Keratinocyte (primary cell): ENCODE measurements around the gene ADGRD1. TPM values are rescaled to one million over a fixed set of nuclear protein-coding genes. Genes with fewer than 3 reads are reported as not detected.

Experiments used
- DNase-seq: peaks from one replicate; pipeline ENCODE4 v3.0.0-alpha.2; 2011; ENCODE audit warnings: low read depth, missing footprints, low spot score
- FAIRE-seq: peaks from 2 replicates; lab custom pipeline; 2011; peaks lifted over from hg19 to GRCh38; lab: Jason Lieb, UNC
- H2AFZ ChIP-seq: 2 replicates; pipeline ENCODE4 v1.6.0; 2012; ENCODE audit warnings: low read length, control low read depth, inconsistent platforms; ENCODE audit not compliant: control insufficient read depth
- H3K27ac ChIP-seq: 2 replicates; pipeline ENCODE4 v1.5.1; 2011; ENCODE audit warnings: low read length; ENCODE audit not compliant: control insufficient read depth, insufficient read depth
- H3K27me3 ChIP-seq: 3 replicates; pipeline ENCODE4 v1.6.0; 2011; ENCODE audit warnings: low read length; ENCODE audit not compliant: control insufficient read depth, insufficient read depth; ENCODE audit errors: extremely low read depth
- H3K36me3 ChIP-seq, 2 experiments: 2 replicates in 1 of 2; 3 replicates in 1 of 2; pipeline ENCODE4 v1.5.1; 2011; ENCODE audit warnings: low read length in 2 of 2, mild to moderate bottlenecking in 1 of 2; ENCODE audit not compliant: control insufficient read depth in 2 of 2, insufficient read depth in 2 of 2; ENCODE audit errors: extremely low read depth in 1 of 2
- H3K4me1 ChIP-seq: 3 replicates; pipeline ENCODE4 v1.5.1; 2011; ENCODE audit warnings: low read length; ENCODE audit not compliant: control insufficient read depth, insufficient read depth; ENCODE audit errors: extremely low read depth
- H3K4me2 ChIP-seq: 3 replicates; pipeline ENCODE4 v1.6.0; 2011; ENCODE audit warnings: low read depth, low read length; ENCODE audit not compliant: control insufficient read depth, insufficient read depth; ENCODE audit errors: extremely low read depth
- H3K4me3 ChIP-seq, 3 experiments: fragments of 200-600 bp in 1 of 3; sonication (generic) in 1 of 3; 2 replicates in 2 of 3; 3 replicates in 1 of 3; pipeline ENCODE4 v1.5.1; 2011 to 2016; ENCODE audit warnings: low read length in 3 of 3, mild to moderate bottlenecking in 3 of 3, control low read depth in 2 of 3, inconsistent platforms in 1 of 3, low read depth in 1 of 3, mixed read lengths in 1 of 3, mixed run types in 1 of 3, moderate library complexity in 1 of 3; ENCODE audit not compliant: control insufficient read depth in 2 of 3, insufficient read depth in 2 of 3; ENCODE audit errors: extremely low read depth in 1 of 3
- H3K79me2 ChIP-seq: 2 replicates; pipeline ENCODE4 v1.6.0; 2012; ENCODE audit warnings: low read length; ENCODE audit not compliant: control insufficient read depth, insufficient read depth
- H3K9ac ChIP-seq: 3 replicates; pipeline ENCODE4 v1.6.0; 2011; ENCODE audit warnings: low read length; ENCODE audit not compliant: control insufficient read depth, insufficient read depth; ENCODE audit errors: extremely low read depth
- H3K9me1 ChIP-seq: 3 replicates; pipeline ENCODE4 v1.6.0; 2011; ENCODE audit warnings: low read length; ENCODE audit not compliant: control insufficient read depth, insufficient read depth; ENCODE audit errors: extremely low read depth
- H3K9me3 ChIP-seq: 2 replicates; pipeline ENCODE4 v1.5.1; 2012; ENCODE audit warnings: low read depth, low read length; ENCODE audit not compliant: control insufficient read depth
- H4K20me1 ChIP-seq: 3 replicates; pipeline ENCODE4 v1.6.0; 2011; ENCODE audit warnings: low read length; ENCODE audit not compliant: control insufficient read depth, insufficient read depth; ENCODE audit errors: extremely low read depth
- EZH2 ChIP-seq: IDR thresholded peaks from one replicate; pipeline ENCODE4 v1.6.1; 2012; ENCODE audit warnings: inconsistent platforms, mild to moderate bottlenecking, low read length, moderate library complexity
- dilution Hi-C: fragments of 300-500 bp; cut with MboI; formaldehyde crosslinking; loops from one replicate; pipeline ENCODE4 v1.7.0; 2020; ENCODE audit warnings: low sequenced_read_pairs; ENCODE audit not compliant: extremely low pct_ligation_motif_present
- polyA plus RNA-seq, 5 experiments: library from polyadenylated mRNA; depleted of rRNA in 3 of 5; stranded (reverse) in 3 of 5; stranded (forward) in 1 of 5; unstranded in 1 of 5; fragments of >200 nt; gene quantifications; 1 replicate in 1 of 5; 2 replicates in 3 of 5; 3 replicates in 1 of 5; pipeline versions ENCODE4 v1.2.1 to v1.2.3, GENCODE V29; 2011 to 2012; ENCODE audit warnings: missing spikeins in 2 of 5, low read depth in 1 of 5, low replicate concordance in 1 of 5
- TF ChIP-seq, protein P1 (sequence below), 3 experiments: IDR thresholded peaks in 1 of 3; conservative IDR thresholded peaks in 1 of 3; optimal IDR thresholded peaks in 1 of 3; 2 replicates in 2 of 3; 3 replicates in 1 of 3; pipeline versions ENCODE3 to v1.5.1; 2011; ENCODE audit warnings: low read length in 3 of 3, mild to moderate bottlenecking in 3 of 3, moderate library complexity in 2 of 3, control low read depth in 1 of 3, inconsistent platforms in 1 of 3; ENCODE audit not compliant: insufficient read depth in 2 of 3; ENCODE audit errors: extremely low read depth in 1 of 3

Gene ADGRD1
- polyA plus RNA-seq, 1 donor (not counting 4 experiments of a cell fraction or from before 2014, with no cell fraction given): not detected

DNA sequence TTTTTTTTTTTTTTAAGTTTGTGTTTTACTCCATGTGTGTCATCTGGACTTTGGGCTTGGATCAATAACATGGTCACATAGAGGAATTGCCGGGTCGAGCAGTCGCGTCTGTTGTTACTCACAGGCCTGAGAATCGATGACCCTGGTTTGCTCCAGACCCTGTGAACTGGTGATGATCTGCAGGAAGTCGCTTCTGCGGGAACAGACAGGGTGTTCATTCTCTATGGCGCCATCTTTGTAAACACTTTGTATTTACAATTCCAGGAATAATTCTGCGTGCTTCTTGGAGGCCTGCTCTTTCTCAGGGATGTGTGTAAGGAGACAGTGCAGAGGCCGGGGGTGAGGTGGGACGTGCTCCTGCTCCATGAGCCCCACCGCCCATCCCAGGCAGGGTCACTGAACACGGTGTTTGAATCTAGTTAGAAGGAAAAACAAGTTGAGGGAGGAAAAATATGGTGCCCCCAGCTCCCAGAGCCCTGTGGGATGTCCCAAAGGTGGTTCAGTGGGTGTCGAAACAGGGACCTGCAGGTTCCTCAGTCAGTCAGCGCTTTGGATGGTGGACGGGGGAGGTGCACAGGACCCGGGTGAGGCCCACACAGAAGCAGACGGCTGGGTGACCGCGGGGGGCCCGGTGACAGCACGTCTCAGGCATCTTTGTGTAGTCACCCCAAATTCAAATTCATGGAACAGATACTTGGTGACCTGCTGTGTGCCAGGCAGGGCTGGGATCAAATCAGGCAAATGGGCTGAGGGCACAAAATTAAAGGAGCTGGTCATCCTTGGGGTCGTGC is 58.8 kb downstream of the ADGRD1 start:
- Histone ChIP-seq H3K27me3 (no peaks in the 10 kb centered on the region), H3K9me3 (peaks cover 9% of the 10 kb centered on the region), H2AFZ (no peak overlapping the region), H3K27ac (no peak overlapping the region), H3K36me3 (no peaks in the 10 kb centered on the region), H3K4me1 (no peaks in the 10 kb centered on the region), H3K9me1 (no peaks in the 10 kb centered on the region), H3K9ac (no peak overlapping the region), H3K4me3 (no peak overlapping the region), H3K4me2 (no peak overlapping the region), H4K20me1 (no peaks in the 10 kb centered on the region), H3K79me2 (no peaks in the 10 kb centered on the region)
- FAIRE-seq: no peak
- TF ChIP-seq, protein P1, sequence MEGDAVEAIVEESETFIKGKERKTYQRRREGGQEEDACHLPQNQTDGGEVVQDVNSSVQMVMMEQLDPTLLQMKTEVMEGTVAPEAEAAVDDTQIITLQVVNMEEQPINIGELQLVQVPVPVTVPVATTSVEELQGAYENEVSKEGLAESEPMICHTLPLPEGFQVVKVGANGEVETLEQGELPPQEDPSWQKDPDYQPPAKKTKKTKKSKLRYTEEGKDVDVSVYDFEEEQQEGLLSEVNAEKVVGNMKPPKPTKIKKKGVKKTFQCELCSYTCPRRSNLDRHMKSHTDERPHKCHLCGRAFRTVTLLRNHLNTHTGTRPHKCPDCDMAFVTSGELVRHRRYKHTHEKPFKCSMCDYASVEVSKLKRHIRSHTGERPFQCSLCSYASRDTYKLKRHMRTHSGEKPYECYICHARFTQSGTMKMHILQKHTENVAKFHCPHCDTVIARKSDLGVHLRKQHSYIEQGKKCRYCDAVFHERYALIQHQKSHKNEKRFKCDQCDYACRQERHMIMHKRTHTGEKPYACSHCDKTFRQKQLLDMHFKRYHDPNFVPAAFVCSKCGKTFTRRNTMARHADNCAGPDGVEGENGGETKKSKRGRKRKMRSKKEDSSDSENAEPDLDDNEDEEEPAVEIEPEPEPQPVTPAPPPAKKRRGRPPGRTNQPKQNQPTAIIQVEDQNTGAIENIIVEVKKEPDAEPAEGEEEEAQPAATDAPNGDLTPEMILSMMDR (optimal IDR thresholded peaks at IDR 0.05 in 1 of 3, IDR thresholded peaks at IDR 0.05 in 1 of 3, conservative IDR thresholded peaks at IDR 0.05 in 1 of 3; ENCODE audit: extremely low read depth in 1 of 3, insufficient read depth in 2 of 3, low read length in 3 of 3): no peak
- TF ChIP-seq EZH2: no peak
- no peak for DNase-seq
- dilution Hi-C loops: no loop called here

DNA sequence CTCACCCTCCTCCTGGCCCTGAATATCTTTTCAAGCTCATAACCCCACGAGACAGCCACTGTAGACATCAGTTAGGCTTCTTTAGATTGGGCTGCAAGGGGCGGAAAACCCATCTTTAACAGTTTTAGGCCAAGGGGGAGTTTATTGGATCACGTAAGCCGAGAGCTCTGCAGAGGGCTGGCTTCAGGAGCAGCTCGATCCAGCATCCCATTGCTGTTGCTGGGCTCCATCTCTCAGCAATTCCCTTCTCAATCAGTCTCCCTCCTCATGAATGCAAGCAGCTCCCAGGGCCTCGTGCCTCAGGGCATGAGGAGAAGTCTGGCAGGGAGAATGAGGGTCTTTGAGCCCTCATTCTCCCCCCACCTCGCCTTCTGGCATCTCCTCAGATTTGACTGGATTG is 59.4 kb downstream of the ADGRD1 start:
- no peak for DNase-seq
- TF ChIP-seq, protein P1 (optimal IDR thresholded peaks at IDR 0.05 in 1 of 3, IDR thresholded peaks at IDR 0.05 in 1 of 3, conservative IDR thresholded peaks at IDR 0.05 in 1 of 3; ENCODE audit: extremely low read depth in 1 of 3, insufficient read depth in 2 of 3, low read length in 3 of 3): no peak
- TF ChIP-seq EZH2: no peak
- H3K27me3 ChIP-seq: no peaks in the 10 kb centered on the region

More for the DNA sequence above, 59.4 kb downstream of the ADGRD1 start:
- H3K4me2 ChIP-seq: no peak overlapping the region
- no peaks in the 10 kb centered on the region for H3K9me1 ChIP-seq
- no peak overlapping the region for H3K4me3 ChIP-seq
- H4K20me1 ChIP-seq: no peaks in the 10 kb centered on the region
- H3K79me2 ChIP-seq: no peaks in the 10 kb centered on the region
- dilution Hi-C loops: no loop called here
- H3K9me3 ChIP-seq: peaks cover 9% of the 10 kb centered on the region
- H3K9ac ChIP-seq: no peak overlapping the region
- H3K36me3 ChIP-seq: no peaks in the 10 kb centered on the region
- FAIRE-seq: no peak
- no peak overlapping the region for H3K27ac ChIP-seq
- H2AFZ ChIP-seq: no peak overlapping the region
- H3K4me1 ChIP-seq: no peaks in the 10 kb centered on the region
